Panc1 (cell line): Measurements from ENCODE around the gene MAGI1.

Experiments used
- POLR2AphosphoS5 ChIP-seq: IDR thresholded peaks from 2 replicates; pipeline ENCODE4 v1.6.1; 2012; ENCODE audit warnings: mild to moderate bottlenecking, low read depth, low read length, moderate library complexity
- TF ChIP-seq, protein P1 (sequence below): fragments of 450-650 bp; IDR thresholded peaks from 2 replicates; pipeline ENCODE4 v1.5.1; 2017; ENCODE audit warnings: mild to moderate bottlenecking
- TF ChIP-seq, protein P2 (sequence below), 2 experiments: IDR thresholded peaks; 2 replicates each; pipeline ENCODE4 v1.6.1; 2011 to 2012; ENCODE audit warnings: low read depth in 2 of 2, control low read depth in 1 of 2, low read length in 1 of 2, mild to moderate bottlenecking in 1 of 2, moderate library complexity in 1 of 2; ENCODE audit not compliant: insufficient read depth in 1 of 2

DNA sequence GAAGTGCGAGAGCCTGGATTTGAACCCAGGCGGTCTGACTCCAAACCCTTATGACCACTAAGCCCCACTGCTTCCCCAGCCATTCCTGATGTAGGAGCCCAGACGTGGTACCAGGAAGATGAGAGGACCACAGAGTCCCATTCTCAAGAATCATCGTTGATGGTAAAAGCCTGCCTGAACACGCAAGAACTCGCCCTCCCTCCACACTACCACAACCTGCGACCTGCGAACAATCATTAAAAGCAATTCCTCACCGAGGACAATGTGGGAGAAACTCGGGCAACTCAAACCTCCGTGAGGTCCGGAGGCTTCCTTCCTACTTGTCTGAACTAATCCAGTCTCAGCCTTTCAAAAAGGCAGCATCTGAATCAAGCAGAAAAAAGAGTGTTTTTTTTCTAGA lies 10.3 kb downstream of the MAGI1 start:
- TF ChIP-seq, protein P1, sequence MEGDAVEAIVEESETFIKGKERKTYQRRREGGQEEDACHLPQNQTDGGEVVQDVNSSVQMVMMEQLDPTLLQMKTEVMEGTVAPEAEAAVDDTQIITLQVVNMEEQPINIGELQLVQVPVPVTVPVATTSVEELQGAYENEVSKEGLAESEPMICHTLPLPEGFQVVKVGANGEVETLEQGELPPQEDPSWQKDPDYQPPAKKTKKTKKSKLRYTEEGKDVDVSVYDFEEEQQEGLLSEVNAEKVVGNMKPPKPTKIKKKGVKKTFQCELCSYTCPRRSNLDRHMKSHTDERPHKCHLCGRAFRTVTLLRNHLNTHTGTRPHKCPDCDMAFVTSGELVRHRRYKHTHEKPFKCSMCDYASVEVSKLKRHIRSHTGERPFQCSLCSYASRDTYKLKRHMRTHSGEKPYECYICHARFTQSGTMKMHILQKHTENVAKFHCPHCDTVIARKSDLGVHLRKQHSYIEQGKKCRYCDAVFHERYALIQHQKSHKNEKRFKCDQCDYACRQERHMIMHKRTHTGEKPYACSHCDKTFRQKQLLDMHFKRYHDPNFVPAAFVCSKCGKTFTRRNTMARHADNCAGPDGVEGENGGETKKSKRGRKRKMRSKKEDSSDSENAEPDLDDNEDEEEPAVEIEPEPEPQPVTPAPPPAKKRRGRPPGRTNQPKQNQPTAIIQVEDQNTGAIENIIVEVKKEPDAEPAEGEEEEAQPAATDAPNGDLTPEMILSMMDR = no peak
- TF ChIP-seq, protein P2, sequence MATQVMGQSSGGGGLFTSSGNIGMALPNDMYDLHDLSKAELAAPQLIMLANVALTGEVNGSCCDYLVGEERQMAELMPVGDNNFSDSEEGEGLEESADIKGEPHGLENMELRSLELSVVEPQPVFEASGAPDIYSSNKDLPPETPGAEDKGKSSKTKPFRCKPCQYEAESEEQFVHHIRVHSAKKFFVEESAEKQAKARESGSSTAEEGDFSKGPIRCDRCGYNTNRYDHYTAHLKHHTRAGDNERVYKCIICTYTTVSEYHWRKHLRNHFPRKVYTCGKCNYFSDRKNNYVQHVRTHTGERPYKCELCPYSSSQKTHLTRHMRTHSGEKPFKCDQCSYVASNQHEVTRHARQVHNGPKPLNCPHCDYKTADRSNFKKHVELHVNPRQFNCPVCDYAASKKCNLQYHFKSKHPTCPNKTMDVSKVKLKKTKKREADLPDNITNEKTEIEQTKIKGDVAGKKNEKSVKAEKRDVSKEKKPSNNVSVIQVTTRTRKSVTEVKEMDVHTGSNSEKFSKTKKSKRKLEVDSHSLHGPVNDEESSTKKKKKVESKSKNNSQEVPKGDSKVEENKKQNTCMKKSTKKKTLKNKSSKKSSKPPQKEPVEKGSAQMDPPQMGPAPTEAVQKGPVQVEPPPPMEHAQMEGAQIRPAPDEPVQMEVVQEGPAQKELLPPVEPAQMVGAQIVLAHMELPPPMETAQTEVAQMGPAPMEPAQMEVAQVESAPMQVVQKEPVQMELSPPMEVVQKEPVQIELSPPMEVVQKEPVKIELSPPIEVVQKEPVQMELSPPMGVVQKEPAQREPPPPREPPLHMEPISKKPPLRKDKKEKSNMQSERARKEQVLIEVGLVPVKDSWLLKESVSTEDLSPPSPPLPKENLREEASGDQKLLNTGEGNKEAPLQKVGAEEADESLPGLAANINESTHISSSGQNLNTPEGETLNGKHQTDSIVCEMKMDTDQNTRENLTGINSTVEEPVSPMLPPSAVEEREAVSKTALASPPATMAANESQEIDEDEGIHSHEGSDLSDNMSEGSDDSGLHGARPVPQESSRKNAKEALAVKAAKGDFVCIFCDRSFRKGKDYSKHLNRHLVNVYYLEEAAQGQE (IDR thresholded peaks at IDR 0.05; ENCODE audit: insufficient read depth in 1 of 2, low read depth in 2 of 2, low read length in 1 of 2) = no peak
- TF ChIP-seq POLR2AphosphoS5 = no peak
